NB4 (cell line): ENCODE data around the gene FARP1.

Source experiments
- CTCF ChIP-seq: IDR thresholded peaks from one replicate; pipeline ENCODE4 v1.5.1; 2012; ENCODE audit warnings: low read depth, low read length
- MAX ChIP-seq: IDR thresholded peaks from 2 replicates; pipeline ENCODE4 v1.6.1; 2011; ENCODE audit warnings: low read depth, low read length
- MYC ChIP-seq: IDR thresholded peaks from 2 replicates; pipeline ENCODE4 v1.6.1; 2011; ENCODE audit warnings: low read depth, low read length

- TF ChIP-seq MAX = no peak
- no peak for TF ChIP-seq CTCF
- TF ChIP-seq MYC = no peak
Observed at GRCh38 chr13:98147521-98147920, 4.6 kb downstream of the FARP1 start.
